Activated CD4-positive, alpha-beta T cell treated with anti-CD3 and anti-CD28 coated beads, Interleukin-2, amount 50 U/mL, for 24 hours (primary cell): ENCODE measurements around the gene CCBE1.

Experiments used
- DNase-seq, 2 donors: peaks; one replicate each; pipeline ENCODE4 v3.0.0-alpha.2; 2020; ENCODE audit warnings: low read depth in 1 of 2, low spot score in 1 of 2

CCBE1 gene

GRCh38 chr18:59573962-59574361, 123.3 kb downstream of the CCBE1 start:
- DNase-seq = no peak

- no peak for DNase-seq
These were observed 125.3 kb downstream of the CCBE1 start for GRCh38 chr18:59571902-59572301.

GRCh38 chr18:59570796-59571195, 126.4 kb downstream of the CCBE1 start:
- no peak for DNase-seq

- DNase-seq = no peak
These were observed 127.0 kb downstream of the CCBE1 start for GRCh38 chr18:59570101-59570775.

- no peak for DNase-seq
These were observed 127.8 kb downstream of the CCBE1 start for GRCh38 chr18:59569390-59569791.

GRCh38 chr18:59567431-59567830, 129.8 kb downstream of the CCBE1 start:
- DNase-seq = no peak

GRCh38 chr18:59566533-59566971, 130.7 kb downstream of the CCBE1 start:
- no peak for DNase-seq

GRCh38 chr18:59565957-59566356, 131.3 kb downstream of the CCBE1 start:
- no peak for DNase-seq

- no peak for DNase-seq
These were observed 132.7 kb downstream of the CCBE1 start for GRCh38 chr18:59564561-59564960.

- no peak for DNase-seq
These were observed 133.9 kb downstream of the CCBE1 start for GRCh38 chr18:59563176-59563785.

- no peak for DNase-seq
These were observed 134.5 kb downstream of the CCBE1 start for GRCh38 chr18:59562751-59563150.

- no peak for DNase-seq
These were observed 135.6 kb downstream of the CCBE1 start for GRCh38 chr18:59561612-59562011.

- no peak for DNase-seq
These were observed 136.7 kb downstream of the CCBE1 start for GRCh38 chr18:59560556-59560955.

GRCh38 chr18:59559528-59559927, 137.7 kb downstream of the CCBE1 start:
- no peak for DNase-seq

- DNase-seq = no peak
These were observed 141.1 kb downstream of the CCBE1 start for GRCh38 chr18:59555995-59556659.

GRCh38 chr18:59554796-59555335, 142.4 kb downstream of the CCBE1 start:
- DNase-seq = no peak

- no peak for DNase-seq
These were observed 143.9 kb downstream of the CCBE1 start for GRCh38 chr18:59553273-59553870.

GRCh38 chr18:59551902-59552635, 145.2 kb downstream of the CCBE1 start:
- DNase-seq = no peak

- no peak for DNase-seq
These were observed 147.1 kb downstream of the CCBE1 start for GRCh38 chr18:59550174-59550516.

- no peak for DNase-seq
These were observed 147.6 kb downstream of the CCBE1 start for GRCh38 chr18:59549503-59550173.
